Activated CD4-positive, alpha-beta T cell treated with anti-CD3 and anti-CD28 coated beads, Interleukin-2, amount 50 U/mL, for 1 hour (primary cell): ENCODE data around the gene SRGAP2B.
"Not testable (repeated sequence)": the region's sequence is repeated elsewhere in the genome, so short reads cannot be mapped to it uniquely, and the experiment has no call there.

Experiments used
- DNase-seq: peaks from one replicate; pipeline ENCODE4 v3.0.0-alpha.2; 2020

Gene SRGAP2B

DNA sequence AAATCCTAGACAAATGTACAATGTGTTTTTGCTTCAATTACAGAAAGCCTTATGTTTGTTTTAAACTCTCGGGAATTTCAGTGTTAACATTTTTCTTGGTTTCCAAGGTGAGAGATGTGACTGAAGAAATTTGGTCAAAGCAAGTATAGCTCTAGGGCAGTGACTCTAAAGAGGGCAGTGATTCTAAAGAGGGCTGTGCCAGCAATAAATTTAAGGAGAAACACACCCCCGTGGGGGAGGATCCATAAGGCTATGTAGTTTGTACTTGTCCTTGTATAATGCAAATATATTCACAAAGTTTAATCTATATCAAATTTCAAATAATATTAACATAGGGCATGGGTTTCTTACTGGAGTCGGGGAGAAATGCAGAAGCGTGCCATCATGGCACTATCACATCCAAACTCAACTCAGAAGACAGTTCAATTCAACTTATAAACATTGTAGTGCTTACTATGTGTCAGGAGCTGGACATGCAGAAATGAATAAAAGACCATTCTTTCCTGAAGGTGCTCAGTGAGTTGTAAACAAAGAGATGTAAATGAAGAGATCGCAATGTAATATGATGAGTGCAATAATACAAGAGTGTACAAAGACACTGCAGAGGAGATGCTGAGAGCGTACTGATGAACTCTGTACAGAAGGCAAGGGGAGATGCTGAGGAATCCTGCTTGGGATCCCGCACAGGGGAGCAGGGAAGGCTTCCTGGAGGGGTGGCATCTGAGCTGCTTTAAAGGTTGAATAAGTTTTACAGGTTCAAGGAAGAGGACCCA lies 12.5 kb downstream of the SRGAP2B start:
- not testable (repeated sequence) for DNase-seq

DNA sequence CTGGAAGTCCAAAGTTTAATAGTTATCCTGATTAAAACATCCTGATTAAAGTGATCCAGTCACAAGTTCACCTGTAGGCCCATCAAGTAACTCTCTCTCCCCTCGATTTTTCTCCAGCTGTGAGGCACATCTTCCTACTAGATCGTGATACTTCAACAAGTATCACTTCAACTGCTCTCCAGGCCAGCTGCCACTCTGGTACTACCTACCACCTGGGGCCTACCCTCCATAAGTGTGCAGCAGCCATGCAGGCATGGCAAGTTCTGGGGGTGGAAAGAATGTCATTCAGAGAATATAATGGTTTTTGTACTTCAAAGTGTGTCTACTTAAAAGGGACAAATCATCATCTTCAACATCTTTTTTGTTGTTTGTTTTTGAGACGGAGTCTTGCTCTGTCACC lies 14.9 kb downstream of the SRGAP2B start:
- not testable (repeated sequence) for DNase-seq

DNA sequence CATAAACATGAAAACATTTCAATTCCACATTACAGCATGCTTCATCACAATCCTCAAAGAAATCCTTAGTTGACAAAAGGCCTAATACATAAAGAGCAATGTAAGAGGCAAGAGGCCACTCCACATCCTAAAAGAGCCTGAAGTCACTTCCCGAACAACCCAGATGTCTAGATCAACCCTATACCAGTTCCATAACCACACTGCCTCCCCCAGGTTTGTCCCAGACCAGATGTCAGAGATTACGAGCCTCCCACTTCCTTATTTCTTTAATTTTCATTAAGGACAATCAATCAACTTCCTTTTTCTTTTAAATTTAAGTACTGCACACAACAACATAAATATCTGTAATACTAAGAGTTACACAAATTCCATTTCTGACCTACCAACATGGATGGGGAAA lies 15.4 kb downstream of the SRGAP2B start:
- not testable (repeated sequence) for DNase-seq

DNA sequence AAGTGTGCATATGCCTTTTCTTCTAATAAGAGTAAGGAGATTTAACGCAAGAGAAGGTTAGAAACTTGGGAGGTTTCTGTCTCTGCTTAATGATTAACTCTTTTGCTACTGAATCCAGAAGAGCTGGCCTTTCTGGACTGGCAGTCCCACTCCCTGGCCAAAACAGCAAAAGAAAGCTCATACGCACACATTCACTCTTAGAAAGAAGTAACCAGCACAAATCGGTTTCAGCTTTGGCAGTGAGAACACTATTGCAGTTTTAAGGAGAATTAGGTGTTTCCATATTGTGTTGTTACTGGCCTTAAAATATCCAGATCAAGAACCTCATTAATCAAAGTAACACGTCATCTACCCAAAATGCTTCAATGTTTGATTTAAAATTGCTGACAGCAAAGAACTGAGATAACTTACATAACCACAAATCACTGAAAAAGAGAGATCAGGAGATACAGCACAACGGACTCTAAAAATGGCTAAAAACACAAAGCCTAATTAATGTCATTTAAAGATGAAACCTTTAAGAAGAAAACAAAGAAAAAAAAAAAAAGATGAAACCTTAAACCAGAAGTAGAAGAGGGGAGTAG lies 16.2 kb downstream of the SRGAP2B start:
- DNase-seq: not testable (repeated sequence)

DNA sequence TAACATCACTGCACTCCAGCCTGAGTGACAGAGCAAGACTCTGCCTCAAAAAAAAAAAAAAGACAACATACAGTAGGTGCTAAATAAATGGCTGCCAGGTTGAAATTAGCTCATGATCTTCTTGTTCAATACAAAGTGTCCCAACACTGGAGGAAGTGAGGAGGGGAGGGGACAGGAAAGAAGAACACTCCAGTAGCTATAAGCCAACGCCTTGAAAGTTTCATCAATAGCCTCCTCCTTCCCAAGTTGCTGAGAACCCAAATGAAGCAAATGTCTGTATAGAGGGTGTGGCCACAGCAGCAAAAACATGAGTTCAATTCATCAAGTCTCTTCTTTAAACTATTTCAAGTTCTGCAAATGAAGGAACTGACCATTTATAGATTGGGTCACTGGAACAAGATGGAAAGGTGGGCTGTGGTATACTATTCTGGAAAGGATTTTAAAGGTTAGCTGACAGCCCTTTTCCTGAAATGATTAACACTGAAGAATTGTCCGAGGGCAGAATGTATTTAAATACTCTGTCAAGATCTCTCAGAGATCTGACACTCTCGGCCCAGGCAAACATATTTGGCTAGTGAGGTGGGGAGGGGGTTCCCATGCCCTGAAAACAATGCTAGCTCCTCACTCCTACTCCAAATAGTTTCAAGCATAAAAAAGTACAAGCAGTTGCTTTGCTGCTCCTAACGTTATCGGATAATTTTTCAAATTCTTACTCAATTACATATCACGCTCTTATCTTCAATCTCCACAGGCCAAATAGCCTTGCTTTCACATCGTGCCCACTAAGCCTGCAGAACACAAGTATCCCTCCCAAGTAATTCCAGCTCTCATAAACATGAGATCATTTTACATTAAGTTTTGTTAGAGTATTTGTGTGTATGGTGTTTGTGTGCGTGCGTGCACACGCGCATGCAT lies 17.0 kb downstream of the SRGAP2B start:
- DNase-seq: not testable (repeated sequence)

DNA sequence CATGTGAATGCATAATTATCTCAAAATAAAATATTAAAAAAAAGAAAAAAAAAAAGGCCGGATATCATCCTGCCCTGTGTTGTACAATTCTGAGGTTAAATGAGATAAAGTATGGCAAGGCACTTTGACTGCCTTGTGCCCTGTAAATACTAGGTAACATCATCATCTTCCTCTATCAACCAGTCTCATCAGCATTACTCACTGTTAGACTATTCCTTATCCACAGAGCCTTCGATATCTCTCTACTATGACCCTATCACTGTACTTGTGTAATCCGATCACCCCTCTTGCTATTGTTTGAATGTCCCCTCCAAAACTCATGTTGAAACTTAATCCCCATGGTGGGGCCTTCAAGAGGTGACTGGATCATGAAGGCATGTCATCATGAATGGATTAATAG lies 18.3 kb downstream of the SRGAP2B start:
- not testable (repeated sequence) for DNase-seq

DNA sequence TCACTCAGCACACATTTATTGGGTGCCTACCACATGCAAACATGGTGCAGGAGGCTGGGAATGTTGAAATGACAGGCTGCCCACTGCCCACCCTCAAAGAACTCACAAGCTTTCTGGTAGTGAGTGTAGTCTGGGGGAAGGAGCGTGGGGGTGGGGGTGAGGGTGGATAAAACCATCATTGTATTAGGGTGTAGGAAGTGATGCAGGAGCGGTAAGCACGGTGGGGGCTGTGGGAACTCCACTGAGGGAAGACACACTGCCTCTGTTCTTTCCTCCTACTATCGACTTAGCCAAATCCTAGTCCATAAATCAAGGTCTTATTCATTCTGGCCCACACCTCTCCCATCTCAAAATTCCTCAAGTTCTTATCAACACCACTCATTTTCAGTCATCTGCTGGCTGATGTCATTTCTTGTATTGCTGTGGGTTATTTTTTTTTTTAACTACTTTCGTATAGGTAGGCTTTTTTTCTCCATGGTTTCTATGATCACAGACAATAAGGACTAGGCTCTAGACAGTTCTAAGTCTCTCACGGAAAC lies 21.0 kb downstream of the SRGAP2B start:
- not testable (repeated sequence) for DNase-seq

DNA sequence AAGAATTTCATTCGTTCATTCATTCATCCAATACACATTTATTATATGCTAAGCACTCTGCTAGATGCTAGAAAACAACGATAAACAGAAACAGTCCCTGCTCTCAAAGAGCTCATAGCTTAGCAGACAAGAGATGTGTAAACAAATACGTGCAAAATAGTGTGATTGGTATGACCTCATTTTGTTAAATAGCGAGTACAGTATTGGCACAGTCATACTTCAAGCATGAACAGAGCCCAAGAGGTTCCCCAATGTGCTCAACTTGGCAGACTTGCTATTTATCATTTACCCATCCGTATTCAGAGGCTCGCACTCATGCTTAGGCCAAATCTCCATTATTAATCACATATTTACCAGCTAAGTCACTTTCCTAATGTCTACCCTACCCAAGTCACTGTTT lies 23.6 kb downstream of the SRGAP2B start:
- not testable (repeated sequence) for DNase-seq

DNA sequence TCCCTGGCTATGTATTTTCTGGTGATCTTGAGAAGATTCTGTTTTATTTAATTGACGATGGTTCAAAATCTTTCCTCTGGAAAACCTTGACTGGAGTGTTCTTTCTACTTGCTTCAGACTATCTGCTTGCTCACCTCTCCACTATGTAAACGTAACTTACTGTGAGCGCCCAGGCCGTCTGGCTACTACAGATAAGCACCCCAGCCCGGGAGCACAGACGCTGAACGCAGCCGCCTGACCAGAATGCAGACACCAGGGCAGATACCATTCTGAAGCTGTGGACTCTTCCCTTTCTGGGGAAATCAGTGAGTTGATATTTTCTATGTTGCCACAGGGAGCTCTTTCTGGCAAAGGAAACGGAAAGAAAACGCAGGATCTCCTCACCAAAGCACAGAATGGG lies 28.6 kb downstream of the SRGAP2B start:
- DNase-seq: not testable (repeated sequence)

DNA sequence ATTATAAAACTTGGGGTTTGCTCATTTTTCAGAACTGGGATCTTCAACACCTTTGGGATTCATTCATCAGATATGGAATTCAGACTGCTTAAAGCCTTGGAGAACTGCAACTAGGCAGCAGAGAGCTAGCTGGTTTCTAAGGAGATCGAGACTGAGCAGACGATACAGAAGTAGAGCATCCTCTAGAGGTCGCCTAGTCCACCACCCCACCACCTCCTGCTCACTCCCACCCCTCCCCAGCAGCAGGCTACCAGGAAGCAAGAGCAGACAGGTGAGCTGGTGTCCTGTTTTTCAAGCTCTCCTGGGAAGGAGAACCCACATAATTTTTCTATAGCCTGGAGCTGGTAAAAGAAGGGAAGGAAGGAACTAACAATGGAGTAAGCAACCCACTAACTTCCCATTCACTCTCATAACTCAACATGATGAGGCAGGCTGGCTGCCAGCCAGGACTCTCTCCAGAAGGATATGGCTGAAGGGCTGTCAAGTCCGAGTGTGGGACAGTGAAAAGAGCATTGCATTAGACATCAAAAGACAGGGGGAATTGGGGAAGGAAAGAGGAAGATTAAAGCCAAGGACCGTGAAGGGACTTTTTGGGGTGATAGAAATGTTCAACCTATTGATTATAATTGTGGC lies 29.8 kb downstream of the SRGAP2B start:
- DNase-seq: not testable (repeated sequence)

DNA sequence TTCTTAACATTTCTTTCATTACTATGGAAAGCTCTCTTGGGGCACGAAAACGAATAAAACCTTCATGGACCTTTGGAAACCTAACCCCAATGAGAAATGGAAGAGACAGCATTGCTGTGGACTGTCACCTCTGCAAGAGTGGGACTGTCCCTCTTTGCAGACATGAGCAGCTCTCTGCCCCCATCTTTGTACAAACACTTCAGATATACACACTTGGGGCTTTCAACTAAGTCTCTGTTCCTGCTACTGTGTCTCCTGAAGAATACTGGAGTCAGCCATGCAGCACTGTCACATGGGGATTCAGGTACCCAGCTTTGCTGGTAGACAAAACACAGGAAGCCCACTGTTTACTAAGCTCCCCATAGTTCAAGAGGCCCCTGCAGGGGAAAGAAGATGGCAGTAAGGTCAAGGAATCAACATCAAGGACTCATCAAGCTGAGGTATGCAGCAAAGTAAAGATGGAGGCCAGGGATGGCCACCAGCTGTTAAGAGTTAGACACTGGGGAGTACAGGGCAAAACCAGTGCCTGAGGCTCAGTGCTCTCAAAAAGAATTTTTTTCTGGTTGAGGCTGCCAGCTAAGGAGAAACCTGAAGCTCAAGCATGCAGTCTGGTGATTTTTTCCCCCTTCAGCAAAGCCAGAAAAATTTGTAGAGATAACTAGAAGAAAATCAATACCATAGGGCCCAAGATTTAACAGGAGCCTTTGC lies 31.0 kb downstream of the SRGAP2B start:
- not testable (repeated sequence) for DNase-seq

DNA sequence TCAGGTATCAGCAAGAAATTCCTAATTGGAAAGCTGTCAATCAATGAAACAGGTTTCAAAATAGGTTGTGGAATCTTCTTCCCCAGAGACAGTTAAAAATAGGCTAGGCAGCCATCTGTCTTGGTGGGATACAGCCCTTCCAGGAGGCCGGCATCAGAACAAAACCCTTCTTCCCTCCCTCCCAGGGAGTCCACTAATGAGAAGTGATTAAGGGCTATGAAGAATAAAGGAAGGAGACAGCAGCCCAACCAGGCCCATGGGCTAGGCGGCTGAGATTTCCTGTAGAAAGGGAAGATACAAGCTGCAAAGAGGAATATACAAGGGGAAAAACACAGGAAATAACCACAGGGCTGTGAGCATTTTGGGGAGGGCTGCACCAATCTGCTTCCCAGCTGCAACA lies 31.8 kb downstream of the SRGAP2B start:
- not testable (repeated sequence) for DNase-seq

DNA sequence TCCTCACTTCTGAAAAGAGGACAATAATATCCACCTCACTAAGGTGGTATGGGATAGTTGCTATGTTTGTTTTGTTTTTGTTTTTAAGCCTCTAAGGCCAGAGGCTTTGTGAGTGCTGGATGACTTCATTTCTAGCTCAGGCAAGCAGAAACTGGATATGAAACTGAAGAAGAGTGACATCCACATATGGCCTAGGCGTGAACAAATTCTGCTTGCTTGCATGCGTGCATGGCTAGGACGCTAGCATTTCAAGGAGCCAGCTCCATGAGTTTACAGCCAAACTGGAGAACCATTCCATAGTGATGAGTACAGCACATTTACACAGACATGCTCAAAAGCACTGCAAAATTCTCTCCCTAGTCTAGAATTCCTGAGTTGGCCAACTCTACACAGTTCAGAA lies 36.9 kb downstream of the SRGAP2B start:
- not testable (repeated sequence) for DNase-seq

DNA sequence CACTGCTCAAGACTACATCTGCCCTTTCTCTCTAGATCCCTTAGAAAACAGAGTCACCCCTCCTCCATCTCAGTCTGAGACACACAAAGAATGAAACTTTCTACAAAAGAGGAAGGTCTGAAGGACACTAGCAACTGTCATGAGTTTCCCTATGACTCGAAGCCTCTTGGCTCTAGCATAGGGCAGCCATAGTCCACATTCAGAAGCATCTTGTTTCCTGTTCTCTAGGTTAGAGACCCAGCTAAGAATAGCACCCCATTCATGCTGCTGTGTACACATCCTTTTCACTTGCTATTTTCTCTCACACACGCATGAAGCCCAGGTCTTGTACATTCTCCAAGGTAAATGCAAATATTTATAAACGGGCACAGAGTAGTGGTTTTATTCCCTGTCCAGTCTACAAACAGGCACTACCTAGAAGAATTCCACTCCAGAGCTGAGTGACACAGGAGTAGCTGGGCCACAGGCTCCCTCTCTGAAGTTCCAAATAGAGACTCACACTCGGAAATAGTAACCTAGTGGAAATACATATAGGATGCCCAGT lies 39.8 kb downstream of the SRGAP2B start:
- not testable (repeated sequence) for DNase-seq

DNA sequence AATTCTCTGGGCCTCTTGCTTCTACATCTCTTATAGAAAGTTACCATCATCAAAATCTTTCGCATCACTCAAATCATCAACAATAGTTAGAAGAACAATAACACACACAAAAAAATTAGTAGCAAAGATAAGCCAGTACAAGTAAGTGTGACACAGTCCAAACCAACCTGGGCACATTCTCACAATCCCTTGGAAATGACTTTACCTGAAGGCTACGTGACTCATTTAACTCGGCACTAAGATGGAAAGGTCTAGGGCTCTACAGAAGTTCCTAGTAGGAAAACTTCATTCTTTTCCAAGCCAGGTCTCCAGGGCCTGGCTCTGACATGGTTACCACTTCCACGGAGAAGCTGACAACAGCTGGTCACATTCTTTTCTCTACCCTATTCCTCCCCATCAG lies 41.7 kb downstream of the SRGAP2B start:
- DNase-seq: not testable (repeated sequence)

DNA sequence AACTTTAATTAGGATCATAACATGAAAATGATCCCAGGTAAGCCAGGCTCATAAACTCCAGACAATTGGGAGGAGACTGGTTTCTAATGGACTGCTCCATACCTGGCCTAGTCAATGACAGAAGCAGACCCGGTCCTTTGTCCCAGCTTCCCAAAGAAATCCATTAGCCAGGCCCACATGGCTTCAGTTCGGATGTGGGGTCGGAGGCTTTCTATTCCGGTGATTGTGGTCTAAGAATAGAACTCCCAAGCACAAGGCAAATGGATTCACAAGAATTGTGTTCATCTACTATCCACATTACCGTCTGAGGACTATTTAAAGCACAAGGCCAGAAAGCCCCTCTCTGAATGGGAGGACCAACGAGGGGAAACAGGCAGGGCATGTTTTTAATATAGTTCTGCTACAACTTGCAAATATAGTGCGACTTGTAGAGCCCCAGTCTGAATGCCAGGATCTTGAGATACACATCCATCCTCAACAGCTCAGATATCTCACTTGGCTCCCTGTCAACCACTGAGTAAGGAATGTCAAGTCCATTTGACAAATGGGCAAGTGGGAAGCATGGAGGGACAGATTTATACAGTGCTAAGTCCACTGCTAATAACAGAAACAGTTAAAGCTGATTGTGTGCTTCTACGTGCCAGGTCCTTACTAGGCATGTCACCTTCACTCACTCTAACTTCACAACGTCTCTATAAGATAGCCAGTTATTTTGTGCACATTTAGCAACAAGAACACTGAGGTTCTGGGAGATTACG lies 42.9 kb downstream of the SRGAP2B start:
- DNase-seq: not testable (repeated sequence)

DNA sequence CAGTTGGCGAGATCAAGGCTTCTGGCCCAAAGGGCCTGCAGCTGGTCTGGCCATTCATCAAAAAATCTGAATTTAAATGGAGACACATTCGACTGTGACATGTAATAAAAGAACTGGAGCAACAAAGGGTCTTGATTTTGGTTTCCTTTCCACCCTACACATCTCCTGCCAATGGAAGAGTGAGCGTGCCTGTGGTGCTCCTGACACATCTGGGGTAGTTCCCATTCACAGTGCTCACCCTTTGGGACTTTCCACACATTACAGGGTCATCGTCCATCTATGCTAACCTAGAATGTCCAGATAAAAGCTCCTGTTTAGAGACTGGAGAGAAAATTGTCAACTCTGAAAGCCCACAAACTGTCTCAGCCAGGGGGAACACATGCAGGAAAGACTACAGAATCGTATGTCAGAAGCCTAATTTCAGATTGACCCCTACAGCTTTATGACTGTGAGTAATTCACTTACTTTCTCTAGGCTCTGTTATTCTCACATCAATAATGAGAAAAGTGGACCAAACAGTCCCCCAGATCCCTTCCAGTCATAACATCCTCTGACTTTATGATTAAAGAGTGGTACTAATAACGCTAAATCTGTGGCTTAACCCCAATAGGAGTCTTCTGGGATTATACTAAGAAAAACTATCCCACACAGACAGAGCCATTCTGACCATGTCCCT lies 46.8 kb downstream of the SRGAP2B start:
- DNase-seq: not testable (repeated sequence)

DNA sequence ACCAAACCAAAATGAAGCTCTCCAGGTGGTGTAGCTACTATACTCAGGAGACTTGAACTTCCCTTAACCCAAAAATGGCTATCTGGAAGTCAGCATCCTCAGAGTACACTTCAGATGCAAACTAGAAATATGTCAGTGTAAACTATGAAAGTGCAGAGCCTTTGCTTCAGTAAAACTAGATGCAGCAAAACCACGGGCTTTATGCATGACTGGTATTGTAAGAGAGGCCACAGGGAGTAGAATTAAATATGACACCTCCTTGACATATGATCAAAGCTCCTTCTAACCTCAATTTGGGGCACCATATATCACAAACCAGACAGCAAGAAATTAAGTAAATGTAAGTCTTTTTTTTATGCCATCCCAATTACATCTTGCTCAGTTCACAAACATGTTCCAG lies 47.6 kb downstream of the SRGAP2B start:
- not testable (repeated sequence) for DNase-seq

DNA sequence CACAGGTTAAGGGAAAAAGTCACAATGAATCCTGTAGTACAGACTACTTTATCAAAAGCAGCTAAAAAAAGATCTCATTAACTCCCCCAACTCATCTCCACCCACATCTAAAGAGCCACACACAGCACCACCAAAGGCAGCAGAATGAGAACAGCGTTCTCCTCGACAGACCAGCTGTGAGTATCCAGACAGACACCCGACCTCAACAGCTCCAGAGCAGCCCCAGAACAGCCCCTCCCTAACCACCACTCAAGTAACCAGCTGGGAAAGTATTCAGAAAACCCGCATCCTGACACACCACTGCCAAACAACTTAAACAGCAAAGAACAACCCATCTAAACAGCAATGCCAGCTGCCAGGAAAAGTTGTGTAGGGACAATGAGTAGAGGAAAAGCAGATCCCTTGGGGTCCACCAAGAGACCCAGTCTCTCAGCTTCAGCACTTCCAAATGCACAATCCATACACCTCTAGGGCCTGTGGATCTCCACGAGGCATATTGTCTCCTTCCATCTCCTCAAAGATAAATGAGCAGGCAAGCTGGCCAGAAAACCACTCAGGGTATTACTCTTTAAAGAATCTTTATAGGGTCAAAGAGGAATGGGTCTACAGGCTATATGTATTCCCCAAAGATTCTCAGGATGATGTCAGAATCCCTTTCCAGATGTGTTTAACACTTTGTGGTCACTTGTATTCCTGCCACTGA lies 49.4 kb downstream of the SRGAP2B start:
- DNase-seq: not testable (repeated sequence)

DNA sequence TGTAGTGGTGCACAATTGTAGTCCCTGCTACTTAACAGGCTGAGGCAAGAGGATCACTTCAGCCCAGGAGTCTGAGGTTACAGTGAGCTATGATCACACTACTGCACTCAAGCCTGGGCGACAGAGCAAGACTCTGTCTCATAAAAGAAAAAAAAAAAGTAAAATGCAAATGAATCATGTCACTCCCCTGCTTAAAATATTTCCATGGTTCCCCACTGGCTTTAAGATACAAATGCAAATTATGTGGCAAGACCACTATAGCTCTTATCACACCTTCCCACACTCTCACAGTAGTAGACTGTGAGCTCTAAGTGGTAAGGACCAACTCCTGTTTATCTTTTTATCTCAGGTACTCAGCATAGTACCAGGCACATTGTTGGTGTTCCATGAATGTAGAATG lies 53.6 kb downstream of the SRGAP2B start:
- not testable (repeated sequence) for DNase-seq
